GM18873 (cell line): Measurements from ENCODE around the gene OLR1.

Source experiments
- ATAC-seq: cut with Tn5 transposase; IDR thresholded peaks from one replicate; pipeline ENCODE4 v1.9.1; 2021; ENCODE audit warnings: mild to moderate bottlenecking, moderate library complexity, moderate number of reproducible peaks; ENCODE audit not compliant: unreplicated experiment, low FRiP score

Gene OLR1

DNA sequence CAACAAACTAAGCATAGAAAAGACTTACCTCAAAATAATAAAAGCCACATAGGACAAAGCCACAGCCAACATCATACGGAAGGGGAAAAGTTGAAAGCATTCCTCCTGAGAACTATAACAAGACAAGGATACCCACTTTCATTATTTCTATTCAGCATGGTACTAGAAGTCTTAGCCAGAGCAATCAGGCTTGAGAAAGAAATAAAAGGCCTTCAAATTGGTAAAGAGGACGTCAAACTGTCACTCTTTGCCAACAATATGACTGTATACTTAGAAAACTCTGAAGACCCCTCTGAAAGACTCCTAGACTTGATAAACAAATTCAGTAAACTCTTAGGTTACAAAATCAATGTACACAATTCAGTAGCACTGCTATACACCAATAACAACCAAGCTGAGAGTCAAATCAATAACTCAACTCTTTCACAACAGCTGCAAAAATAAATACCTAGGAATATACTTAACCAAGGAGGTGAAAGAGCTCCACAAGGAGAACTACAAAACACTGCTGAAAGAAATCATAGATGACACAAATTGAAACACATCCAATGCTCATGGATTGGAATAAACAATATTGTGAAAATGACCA, 61.6 kb downstream of the OLR1 start:
- no peak for ATAC-seq
